Astrocyte of the spinal cord (primary cell): ENCODE data around the gene KCND3.
A peak's percentile ranks its signal among the peaks of the same experiment; 100 is the strongest.

Experiments
- DNase-seq: peaks from one replicate; pipeline ENCODE4 v3.0.0; 2011; ENCODE audit warnings: low read depth, low spot score
- H3K4me3 ChIP-seq: 2 replicates; pipeline ENCODE4 v1.5.1; 2011; ENCODE audit warnings: low read depth, mild to moderate bottlenecking, low read length, moderate library complexity
- CTCF ChIP-seq: IDR thresholded peaks from 2 replicates; pipeline ENCODE4 v1.5.1; 2012; ENCODE audit warnings: low read depth, mild to moderate bottlenecking, low read length, inconsistent platforms
- in situ Hi-C: cut with HindIII; loops from 2 replicates; pipeline ENCODE4 v1.10.0; 2017; ENCODE audit warnings: low sequenced_read_pairs

Gene KCND3

DNA sequence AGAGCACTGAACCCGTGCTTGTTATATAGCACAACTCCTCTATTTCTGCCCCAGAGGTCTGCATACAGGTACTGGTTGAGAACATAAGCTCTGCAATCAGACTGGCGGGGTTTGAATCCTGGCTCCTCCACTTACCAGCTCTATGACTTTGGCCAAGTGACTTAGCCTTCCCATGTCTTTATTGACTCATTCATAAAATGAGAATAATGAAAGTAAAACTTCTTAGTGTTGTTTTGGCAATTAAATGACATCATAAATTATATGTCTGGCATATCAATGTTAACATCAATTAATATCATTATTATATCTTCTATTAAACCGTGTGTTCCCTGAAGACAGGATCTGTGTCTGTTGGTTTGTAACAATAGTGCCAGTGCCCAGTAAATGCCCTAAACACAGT is 254.6 kb downstream of the KCND3 start:
- TF ChIP-seq CTCF: no peak
- H3K4me3 ChIP-seq: no peak overlapping the region
- DNase-seq: no peak
- in situ Hi-C loops: no loop called here

DNA sequence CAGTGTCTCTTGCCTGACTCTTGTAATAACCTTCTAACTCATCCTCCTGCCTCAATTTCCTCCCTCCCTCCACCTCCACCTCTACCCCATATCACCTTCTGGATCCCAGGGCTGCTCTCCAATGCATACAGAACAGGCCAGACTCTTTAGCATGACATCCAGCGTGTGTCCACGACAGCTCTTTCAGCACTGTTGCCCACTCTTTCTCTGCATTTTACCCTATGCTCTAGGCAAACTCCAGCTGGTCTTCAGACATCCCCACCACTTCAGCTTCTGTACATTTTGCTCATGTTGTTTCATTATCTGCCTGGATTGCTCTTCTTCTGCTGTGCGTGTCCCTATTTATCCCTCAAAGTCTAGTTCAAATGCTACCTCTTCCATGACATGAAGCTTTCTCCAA is 255.0 kb downstream of the KCND3 start:
- in situ Hi-C loops: no loop called here
- no peak for TF ChIP-seq CTCF
- no peak for DNase-seq
- H3K4me3 ChIP-seq: no peak overlapping the region

GRCh38 chr1:111733992-111734341 is 255.5 kb downstream of the KCND3 start:
- in situ Hi-C loops: no loop called here
- H3K4me3 ChIP-seq: no peak overlapping the region
- TF ChIP-seq CTCF: no peak
- DNase-seq: no peak

- in situ Hi-C loops: no loop called here
- TF ChIP-seq CTCF: no peak
- DNase-seq: peak; percentile 63
- no peak overlapping the region for H3K4me3 ChIP-seq
Measured at GRCh38 chr1:111733183-111733991, 256.1 kb downstream of the KCND3 start.

DNA sequence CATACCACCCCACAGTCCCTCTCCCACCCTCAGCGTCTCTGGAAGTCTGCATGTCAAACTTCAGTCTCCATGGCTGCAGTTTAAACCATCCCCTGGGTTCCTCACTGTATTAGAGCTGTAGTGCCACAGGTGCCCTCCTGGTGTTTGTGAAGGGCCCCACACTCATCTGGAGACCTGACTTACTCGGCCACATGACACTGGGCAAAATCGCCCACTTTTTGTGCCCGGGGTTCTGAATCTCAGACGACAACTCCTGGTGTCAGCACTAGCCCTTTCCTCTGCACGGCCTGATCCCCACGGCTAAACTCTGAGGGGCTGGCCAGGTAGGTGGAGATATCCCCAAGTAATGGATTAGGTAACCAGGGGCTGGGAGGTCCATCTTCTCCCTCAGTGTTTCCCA is 256.8 kb downstream of the KCND3 start:
- H3K4me3 ChIP-seq: no peak overlapping the region
- in situ Hi-C loops: no loop called here
- no peak for TF ChIP-seq CTCF
- no peak for DNase-seq

DNA sequence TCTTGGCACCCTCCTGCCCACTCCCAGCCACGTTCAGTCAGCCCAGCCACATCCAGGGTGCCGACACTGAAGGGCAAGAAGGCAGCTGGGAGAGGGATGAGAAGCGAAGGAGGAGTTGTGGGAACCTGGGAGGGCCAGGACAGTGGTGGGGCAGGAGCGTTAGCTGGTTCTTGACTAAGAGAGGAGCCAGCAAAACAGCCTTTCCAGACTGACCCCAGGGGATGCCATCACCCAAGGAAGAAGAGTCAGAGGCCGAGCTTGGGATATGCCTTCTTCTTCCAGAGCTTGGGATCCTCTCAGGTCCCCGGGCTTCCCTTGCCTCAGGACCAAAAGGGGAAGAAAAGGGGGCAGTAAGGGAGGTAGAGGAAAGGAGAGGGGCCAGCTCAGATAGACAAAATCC is 257.5 kb downstream of the KCND3 start:
- in situ Hi-C loops: no loop called here
- no peak for TF ChIP-seq CTCF
- H3K4me3 ChIP-seq: no peak overlapping the region

More for the DNA sequence above, 257.5 kb downstream of the KCND3 start:
- DNase-seq: no peak
